Sciatic nerve (tissue), 2 donors: ENCODE data around the gene SPON1. TPM values are rescaled to one million over a fixed set of nuclear protein-coding genes. Genes with fewer than 3 reads are reported as not detected.

Experiments
- ATAC-seq: fragments of 200-7000 bp; cut with Tn5 transposase; one replicate; pipeline ENCODE4 v1.9.1; 2020; ENCODE audit warnings: mild to moderate bottlenecking, moderate library complexity
- DNase-seq: peaks from one replicate; pipeline ENCODE4 v3.0.0-alpha.2; 2020; ENCODE audit warnings: low spot score
- intact Hi-C: fragments of 100-400 bp; cut with DNase I; formaldehyde crosslinking; loops from one replicate; pipeline ENCODE4 v1.14.2; 2022
- total RNA-seq: library from RNA; stranded (reverse); fragmentation: NEBNext Ultra II Directional; extraction: Animal tissue kit (Norgen Biotek cat#: 25700); gene quantifications from one replicate; pipeline ENCODE4 v1.2.1, GENCODE V29; 2021
- donor health status: DM: no; HTN: no; CAD: no.
- donor health status: DM: no; HTN: no; CAD: no.

SPON1 gene
- total RNA-seq, 1 donor from 2014 or later: 3.2 TPM

- DNase-seq: no peak
- no peak for ATAC-seq
- intact Hi-C loops: no loop called here
Measured at GRCh38 chr11:14315130-14315529, 352.6 kb downstream of the SPON1 start.
